CD4-positive, alpha-beta T cell treated with Interleukin-17A for 4 hours (primary cell): ENCODE results near the gene PGBD2.
"Not testable (repeated sequence)": the region's sequence is repeated elsewhere in the genome, so short reads cannot be mapped to it uniquely, and the experiment has no call there.

ENCODE experiments used
- DNase-seq: peaks from one replicate; pipeline ENCODE4 v3.0.0-alpha.2; 2020; ENCODE audit warnings: mixed read lengths

Gene PGBD2

DNA sequence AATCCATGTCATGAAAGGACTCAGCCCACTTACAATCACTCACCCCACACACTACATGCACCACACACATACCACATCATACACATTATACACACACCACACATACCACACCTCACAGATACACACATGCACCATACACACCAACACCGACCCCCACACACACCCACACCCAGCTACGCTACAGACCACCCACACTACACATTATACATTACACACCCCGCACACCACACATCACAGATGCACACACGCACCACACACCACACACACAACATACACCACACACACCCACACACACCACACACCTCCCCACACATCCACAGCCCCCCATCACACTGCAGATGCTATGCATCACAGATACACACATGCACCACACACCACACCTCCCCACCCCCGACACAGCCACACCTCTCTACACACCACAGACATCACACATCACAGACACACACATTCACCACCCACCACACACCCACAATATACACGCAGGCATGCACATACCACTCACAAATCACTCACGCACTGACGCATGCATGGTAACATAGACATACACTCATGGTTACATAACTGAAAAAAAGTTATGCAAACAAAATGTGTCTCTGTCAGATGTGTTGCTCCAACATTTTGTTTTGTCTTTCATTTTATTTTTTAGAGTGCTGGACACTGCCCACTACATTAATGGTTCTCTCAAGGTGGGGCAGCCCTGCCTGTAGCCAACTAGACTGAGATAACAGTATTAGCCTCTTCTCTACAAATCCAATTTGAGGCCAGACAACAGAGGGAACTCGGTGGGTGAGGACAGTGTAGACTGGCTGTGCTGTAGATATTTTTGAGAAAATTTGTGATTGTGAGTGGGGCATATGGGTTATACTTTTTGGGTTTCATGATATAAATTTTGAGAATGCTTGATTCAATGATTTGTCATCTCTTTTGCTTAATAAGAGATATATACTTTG, 15.2 kb upstream of the PGBD2 start:
- DNase-seq = no peak

DNA sequence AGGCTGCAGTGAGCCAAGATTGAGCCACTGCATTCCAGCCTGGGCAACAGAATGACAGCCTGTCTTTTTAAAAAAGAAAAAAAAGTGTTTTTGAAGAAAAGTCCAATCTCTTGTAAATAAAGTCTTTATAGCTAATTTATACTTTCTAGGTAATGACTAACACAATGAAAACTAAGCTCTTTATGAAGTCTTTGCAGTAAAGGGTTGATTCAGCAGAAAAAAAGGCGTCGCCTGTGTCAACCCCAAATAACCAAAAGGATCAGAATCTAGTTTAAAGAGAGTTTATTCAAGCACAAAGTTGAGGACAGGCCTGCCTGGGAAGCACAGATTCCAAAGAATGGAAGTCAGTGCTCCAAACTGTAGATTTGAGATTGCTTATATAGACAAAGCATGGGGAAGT, 14.3 kb upstream of the PGBD2 start:
- DNase-seq = no peak

DNA sequence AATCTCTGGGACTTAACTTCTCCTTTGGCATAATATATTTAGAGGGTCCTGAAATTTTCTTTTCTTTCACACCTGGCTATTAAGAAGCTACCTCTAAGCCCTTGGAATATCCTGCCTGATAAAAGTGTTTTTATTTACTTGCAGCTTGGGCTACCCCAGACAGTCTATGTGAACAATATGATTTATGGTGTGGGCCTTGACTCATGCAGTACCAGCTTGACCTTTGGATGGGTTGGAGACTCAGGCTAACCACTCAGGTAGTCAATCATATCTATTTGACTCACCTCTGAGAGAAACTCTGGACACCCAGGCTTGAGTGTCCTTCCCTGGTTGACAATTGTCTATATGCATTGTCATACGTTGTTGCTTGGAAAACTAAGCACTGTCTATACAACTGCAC, 13.4 kb upstream of the PGBD2 start:
- no peak for DNase-seq

DNA sequence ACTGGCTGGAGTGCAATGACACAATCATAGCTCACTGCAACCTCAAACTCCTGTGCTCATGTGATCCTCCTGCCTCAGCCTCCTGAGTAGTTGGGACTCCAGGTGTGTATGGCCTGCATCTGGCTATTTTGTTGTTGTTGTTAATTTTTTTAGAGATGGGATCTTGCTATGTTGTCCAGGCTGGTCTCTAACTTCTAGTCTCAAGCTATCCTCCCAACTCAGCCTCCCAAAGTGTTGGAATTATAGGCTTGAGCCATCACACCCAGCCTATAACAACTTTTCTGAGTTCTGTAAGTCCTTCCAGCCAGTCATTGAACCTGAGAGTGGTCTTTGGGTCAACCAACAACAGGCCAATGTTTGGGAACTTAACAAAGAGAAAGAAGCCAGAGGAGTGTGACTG, 11.2 kb upstream of the PGBD2 start:
- DNase-seq = no peak

DNA sequence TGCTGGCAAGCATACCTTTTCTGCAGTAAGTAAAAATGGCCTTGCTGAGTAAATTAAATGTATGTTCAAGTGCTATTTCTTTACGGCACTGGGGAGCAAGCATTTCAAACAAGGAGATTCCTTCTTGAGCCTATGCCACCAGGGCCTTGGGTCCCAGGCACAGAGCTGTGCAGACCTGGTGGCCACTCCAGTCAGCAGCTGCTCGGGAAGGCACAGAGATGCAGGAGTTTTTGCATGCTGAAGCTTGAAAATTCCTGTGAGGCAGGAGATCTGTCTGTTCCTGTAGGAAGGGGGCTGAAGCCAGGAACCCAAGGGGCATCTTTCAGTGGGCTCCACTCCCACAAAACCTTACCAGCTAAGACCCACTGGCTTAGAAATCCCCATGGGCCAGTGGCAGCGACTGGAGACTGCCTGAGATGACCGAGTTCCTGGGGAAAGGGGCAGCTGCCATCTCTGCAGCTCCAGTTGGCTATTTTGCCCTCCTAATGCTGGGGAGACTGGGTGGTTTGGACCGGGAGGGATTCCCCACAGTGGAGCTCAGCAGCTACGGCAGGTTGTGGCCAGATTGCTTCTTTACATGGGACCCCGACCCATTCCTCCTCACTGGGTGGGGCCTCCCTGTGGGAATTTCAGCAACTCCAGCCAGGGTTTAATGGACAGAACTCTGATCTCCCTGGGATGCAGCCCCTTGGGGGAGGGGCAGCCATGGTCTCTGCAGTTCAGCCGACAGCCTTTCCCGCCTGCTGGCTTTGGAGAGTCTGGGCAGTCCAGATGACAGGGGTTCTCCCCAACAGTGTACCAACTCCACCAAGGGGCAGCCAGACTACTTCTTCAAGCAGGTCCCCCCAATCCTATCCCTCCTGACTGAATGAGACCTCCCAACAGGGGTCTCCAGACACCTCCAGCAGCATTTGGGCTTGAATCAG, 8.4 kb upstream of the PGBD2 start:
- no peak for DNase-seq

DNA sequence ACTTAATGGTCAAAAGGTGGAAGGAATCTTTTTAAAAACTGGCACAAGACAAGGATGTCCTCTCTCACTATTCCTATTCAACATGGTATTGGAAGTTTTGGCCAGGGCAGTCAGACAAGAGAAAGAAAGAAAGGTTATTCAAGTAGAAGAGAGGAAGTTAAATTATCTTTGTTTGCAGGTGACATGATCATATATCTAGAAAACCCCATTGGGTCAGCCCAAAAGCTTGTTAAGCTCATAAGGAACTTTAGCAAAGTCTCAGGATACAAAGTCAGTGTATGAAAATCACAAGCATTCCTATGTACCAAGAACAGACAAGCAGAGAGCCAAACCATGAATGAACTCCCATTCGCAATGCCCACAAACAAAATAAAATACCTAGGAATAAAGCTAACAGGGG, 5.4 kb upstream of the PGBD2 start:
- DNase-seq = no peak

DNA sequence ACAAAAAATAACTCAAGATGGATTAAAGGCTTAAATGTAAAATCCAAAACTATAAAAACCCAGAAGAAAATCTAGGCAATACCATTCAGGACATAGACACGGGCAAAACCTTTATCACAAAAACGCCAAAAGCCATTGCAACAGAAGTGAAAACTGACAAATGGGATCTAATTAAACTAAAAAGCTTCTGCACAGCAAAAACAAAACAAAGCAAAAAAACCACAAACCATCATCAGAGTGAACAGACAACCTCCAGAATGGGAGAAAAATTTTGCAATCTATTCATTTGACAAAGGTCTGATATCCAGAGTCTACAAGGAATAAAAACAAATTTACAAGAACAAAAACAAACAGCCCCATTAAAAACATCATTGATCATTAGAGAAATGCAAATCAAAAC, 4.5 kb upstream of the PGBD2 start:
- DNase-seq = no peak

DNA sequence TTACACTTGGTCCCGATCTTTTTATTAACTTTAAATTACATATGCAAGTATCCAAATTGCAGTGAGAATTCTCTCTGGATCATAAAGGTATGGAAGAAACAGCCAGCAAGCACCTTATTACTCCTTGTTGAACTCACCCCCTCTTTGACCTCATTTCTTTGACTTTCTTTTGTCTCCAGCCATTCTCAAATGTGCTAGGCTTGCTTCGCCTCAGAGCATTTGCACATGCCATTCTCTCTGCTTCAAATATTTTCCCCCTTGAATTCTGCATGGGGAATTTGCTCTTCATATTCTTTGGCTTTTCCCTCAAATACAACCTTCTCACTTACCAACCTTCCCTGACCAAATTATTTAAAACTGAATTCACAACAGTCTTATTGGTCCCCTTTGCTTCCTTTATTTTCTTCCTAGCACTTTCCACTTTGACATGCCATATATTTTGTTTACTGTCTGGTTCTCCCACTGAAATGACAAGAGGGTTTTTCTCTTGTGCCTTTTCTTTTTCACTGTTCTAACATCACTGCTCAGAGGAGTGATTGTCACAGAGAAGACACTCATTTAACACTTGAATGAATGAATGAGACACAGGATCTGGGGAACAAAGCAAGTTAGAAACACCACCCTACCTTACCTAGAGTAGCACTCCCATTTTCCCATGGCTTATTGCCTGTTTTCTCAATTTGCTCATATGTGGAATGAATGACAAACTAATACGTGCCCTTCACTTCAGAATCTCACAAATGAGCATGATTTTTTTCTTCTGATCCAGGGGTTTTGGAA, 1.4 kb upstream of the PGBD2 start:
- no peak for DNase-seq

DNA sequence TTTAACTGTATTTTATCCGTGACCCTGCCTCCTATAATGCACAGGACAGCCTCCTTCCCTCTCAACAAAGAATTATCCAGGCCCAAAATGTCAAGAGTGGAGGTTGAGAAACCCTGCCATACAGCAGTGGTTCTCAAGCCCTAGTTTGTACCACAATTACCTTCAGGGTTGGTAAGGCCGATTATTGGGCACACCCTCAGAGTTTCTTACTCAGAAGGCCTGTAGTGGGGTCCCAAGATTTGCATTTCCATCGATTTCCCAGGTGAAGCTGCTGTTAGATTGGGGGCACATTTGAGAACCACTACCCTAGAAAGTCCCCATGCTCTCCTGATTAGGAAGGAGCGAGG, 400 bp upstream of the PGBD2 start:
- DNase-seq = no peak

DNA sequence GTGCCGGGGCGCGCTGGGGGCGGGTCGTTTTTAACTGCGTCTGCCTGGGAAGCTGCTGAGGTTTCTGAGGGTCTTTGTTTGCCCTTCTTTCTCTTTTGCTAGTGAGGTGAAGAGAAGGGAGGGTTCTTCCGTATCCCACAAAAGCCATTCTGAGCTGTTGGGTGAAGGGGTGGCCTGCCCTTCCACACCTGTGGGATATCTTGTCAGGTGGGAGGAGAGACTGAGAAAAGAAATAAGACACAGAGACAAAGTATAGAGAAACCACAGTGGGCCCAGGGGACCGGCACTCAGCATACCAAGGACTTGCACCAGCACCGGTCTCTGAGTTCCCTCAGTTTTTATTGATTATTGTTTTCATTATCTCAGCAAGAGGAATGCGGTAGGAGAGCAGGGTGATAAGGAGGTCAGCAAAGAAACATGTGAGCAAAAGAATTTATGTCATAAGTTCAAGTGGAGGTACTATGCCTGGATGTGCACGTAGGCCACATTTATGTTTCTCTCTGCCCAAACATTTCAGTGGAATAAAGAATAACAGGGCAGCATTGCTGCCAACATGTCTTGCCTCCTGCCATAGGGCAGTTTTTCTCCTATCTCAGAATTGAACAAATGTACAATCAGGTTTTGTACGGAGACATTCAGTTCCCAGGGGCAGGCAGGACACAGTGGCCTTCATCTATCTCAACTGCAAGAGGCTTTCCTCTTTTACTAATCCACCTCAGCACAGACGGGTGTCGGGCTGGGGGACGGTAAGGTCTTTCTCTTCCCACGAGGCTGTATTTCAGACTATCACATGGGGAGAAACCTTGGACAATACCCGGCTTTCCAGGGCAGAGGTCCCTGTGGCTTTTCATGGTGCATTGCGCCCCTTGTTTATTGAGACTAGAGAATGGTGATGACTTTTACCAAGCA, 972 bp downstream of the PGBD2 start:
- no peak for DNase-seq

DNA sequence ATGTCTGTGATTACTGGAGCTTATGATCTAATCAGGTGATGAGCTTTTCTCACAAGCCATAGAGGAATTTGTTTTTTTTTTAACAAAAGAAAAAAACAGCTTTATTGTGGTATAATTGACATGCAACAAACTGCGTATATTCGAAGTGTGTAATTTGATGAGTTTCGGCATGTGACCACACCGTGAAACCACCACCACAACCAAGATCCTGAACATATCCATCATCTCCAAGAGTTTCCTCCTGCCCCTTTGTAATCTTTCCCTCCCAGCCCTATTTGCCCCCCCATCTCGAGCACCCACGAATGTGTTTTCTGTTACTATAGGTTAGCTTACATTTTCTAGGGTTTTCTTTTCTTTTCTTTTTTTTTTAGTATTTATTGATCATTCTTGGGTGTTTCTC, 4.7 kb downstream of the PGBD2 start:
- DNase-seq = no peak

DNA sequence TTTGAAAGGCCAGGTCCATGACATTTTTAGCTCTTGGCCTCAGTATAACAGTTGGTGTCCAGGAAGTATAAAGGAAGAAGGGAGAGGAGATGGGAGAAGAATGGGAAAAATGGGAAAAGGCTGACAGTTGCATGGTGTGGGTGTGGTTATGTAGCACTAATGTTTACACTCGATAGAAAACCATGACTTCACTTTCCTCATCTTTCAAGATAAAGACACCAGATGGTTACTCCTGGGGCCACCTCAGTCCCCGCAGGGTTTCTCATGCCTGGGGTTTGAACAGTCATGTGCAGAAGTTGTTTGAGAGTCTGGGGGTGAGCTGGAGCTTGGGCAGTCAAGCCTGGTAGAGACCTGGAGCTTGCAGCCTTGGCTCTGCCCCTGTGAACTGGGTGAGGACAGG, 7.9 kb downstream of the PGBD2 start:
- DNase-seq = no peak

DNA sequence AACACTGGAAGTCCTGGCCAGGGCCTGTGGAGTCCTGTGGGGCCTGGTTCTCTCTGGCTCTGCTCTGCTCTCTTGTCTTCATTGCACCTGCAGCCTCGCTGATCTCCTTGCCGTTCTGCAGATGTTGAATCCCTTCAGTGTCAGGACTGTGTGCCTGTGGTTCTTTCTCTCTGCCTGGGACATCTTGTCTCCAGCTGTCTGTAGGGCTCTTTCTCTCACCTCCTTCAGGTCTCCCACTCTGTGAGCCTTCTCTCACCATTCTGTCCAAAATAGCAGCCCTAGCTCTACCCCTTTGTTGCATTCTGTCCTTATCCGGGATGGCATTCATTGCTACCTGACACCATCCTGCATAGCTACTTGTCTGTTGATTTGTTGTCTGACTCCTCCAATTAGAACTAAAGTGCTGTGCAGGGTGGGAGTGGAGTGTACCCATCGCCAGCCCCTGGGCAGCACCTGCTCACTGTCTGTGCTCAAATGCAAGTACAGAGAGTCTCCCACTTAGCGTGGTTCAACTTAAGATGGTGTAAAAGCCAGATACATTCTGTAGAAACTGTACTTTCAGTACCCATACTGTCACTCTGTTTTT, 8.9 kb downstream of the PGBD2 start:
- no peak for DNase-seq

DNA sequence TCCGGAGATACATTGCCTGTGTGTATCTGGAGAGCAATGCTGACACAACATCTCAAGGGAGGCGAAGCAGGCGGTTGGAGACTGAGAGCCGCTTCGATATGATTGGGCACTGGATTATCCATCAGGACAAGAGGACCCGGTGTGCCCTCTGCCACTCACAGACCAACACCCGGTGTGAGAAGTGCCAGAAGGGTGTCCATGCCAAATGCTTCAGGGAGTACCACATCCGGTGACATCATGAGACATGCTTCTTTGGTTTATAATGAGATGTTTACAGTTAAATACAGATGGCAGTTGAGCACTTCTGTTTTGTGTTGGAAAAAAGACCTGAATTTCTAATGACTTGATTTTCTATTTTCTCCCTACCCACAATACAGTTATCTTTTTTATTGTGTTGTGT, 12.1 kb downstream of the PGBD2 start:
- no peak for DNase-seq

DNA sequence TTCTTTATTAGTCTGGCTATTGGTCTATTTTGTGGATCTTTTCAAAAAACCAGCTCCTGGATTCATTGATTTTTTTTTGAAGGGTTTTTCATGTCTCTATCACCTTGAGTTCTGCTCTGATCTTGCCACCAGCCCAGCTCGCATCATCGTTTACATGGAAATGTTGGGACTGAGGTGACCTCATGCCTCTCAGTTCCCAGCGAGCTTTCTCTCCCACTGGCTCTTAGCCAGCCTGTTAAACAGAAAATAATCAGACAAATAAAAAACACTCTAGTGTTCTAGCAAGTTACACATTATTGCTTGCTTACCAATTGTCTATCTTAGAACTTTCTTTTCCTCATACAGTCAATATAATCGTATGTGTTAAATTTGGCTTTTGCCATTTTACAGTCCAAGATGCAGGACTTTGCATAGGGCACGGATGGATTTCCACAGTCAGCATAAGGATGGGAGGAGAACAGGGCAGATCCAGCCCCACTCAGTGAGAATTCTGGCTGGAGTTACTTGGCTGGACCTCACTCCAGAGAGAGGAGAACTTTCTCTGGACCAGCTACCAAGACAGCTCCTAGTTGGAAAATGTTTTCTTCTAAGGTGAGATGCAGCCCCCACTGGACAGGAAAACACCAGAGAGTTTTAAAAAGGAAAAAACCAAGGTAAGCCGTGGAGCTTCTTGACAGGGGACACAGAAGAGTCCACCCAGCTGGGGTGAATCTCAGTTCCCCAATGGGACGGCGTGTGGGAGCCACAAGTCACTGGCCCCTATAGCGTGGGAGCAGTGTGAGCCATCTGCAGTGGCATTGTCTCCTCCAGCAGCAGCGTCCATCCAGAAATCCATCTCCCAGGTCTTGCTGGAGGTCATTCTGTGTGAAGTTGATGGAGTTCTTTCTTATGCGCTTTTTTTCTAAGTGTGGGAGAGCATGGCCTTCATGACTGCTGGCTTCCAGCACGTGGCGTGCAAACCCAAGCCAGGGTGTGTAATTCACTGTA, 17.6 kb downstream of the PGBD2 start:
- no peak for DNase-seq

DNA sequence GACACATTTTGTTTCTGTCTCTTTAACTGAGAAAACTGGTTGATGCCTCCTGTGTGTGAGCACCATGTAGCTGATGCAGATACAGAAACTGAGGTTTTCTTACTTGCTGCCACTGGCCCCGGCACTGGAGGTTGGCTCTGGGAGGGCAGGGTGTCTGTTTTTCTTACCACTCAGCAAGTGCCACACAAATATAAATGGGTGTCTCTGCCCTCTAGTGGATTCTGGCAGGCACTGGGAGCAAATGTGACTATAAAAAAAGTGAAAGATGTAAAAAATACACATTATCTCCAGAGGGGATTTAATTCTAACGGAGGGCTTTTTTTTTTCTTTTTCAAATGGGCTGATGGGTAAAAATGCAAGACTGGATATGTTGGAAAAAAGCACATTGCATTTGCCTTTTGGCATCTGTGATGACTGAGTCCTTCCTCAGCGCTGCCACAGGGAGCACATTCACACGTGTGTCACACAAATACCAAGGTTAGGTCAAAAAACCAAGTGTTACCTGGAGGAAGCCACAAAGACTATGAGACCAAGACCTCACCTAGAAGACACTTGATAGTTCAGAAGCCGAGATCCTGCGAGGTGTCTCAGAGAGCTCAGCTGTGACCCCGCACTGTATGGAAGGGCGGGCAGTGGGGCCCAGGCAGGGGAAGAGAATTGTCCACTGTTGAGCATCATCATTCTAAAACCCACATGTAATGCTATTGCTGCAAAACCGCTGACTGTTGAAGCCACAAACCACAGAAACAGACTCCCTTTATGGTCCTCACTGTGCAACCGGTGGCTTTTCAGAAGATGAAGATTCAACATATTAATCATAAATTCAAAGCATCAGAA, 18.9 kb downstream of the PGBD2 start:
- peak; percentile 57 for DNase-seq

DNA sequence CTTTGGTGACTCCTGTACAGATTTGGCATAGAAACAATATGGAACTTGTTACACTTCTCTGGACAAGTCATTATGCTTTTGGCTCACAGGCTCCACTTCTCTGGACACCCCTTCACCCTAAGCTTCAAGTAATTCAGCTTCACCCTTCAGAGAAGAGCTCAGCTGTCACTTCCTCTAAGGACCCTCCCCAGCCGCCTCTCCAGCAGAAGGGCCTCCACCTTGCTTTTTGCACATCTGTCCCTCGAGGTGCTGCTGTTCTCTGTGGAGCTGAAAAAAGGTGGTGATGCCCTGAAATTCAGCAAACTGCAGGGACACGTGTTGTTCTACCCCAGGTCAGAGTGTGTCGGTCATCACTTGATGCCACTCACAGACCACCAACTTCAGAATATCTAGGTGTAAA, 19.8 kb downstream of the PGBD2 start:
- not testable (repeated sequence) for DNase-seq

DNA sequence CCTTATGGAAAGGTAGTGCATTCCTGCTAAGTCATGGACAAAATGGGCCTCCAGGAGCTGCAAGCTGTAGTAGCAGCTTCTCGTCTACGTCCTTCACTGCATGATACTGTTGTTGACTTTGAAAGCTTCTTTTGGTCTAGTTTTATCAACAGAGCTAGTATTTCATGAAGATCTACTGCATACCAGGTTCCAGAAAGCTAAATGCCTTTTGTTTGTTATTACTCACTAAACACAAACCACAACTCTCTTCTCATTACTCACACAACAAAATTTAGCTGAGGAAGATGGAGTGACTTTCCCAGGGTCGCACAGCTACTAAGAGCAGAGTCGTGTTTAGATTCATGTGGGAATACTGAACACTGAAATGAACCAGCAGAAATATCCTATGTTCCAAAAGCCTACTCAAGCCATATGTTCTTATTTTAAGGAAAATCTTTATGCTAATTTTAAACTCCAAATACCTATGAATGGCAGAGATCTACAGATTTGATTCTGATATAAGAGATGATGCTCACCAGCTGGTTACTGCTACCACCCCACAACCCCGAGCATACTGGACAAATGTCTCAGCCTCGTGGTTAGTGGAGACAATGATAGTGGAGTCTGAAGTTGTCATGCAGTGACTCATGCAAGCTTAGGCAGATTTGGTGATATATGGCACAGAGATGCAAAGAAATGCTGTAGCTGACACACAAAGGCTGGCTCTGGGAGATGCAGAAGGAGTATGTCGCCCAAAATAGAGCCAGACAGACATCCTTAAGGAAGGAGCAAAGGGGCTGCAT, 20.6 kb downstream of the PGBD2 start:
- no peak for DNase-seq

DNA sequence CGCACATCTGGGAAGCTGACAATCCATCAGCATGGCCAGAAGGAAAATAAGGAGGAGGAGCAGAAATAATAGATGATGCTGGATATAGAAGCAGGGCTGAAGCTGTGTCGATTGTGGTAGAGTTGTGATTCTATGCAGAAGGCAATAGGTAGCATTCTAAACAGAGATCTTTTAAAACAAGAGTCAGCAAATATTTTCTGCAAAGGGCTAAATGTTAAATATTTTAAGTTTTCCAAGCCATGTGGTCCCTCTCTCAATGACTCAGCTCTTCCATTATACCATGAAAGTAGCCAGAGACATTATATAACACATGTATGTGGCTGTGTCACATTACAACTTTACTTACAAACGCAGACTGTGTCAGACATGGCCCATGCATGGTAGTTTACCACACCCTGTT, 21.2 kb downstream of the PGBD2 start:
- not testable (repeated sequence) for DNase-seq
